GM12878 (cell line): ENCODE measurements around the gene SNX19. TPM values are rescaled to one million over a fixed set of nuclear protein-coding genes. Genes with fewer than 3 reads are reported as not detected.

Experiments used
- ATAC-seq: fragments of 200-7000 bp; cut with Tn5 transposase; 3 replicates; pipeline ENCODE4 v1.9.1; 2020; ENCODE audit warnings: mild to moderate bottlenecking, moderate library complexity
- BruUV-seq: library from RNA; stranded (reverse); fragments of 400-500 nt; replicated peaks from 2 replicates; lab custom pipeline; 2021; lab: Mats Ljungman, UMichigan
- CTCF ChIA-PET: fragments of 300-600 bp; sonication (Branson Sonifier 250); formaldehyde crosslinking; extraction: SDS; loops from one replicate; lab custom pipeline; 2021; ENCODE audit warnings: inconsistent platforms; lab: Yijun Ruan, JAX
- POLR2A ChIA-PET: fragments of 350-600 bp; formaldehyde crosslinking; extraction: SDS; loops from one replicate; lab custom pipeline; 2021; ENCODE audit warnings: inconsistent platforms; lab: Charles Lee
- RAD21 ChIA-PET: fragments of 300-600 bp; sonication (Branson Sonifier 250); formaldehyde crosslinking; loops from one replicate; lab custom pipeline; 2023; ENCODE audit warnings: antibody characterized with exemption; ENCODE audit not compliant: unreplicated experiment; lab: Charles Lee
- SMC1A ChIA-PET: fragments of 300-600 bp; sonication (Branson Sonifier 250); formaldehyde crosslinking; loops from one replicate; lab custom pipeline; 2023; ENCODE audit not compliant: unreplicated experiment, uncharacterized antibody; lab: Charles Lee
- DNase-seq: peaks from one replicate; pipeline ENCODE4 v3.0.0-alpha.2; 2011; ENCODE audit warnings: low read depth, low spot score
- FAIRE-seq: peaks from 3 replicates; lab custom pipeline; 2011; peaks lifted over from hg19 to GRCh38; lab: Jason Lieb, UNC
- H2AFZ ChIP-seq: 2 replicates; pipeline ENCODE4 v1.6.0; 2011; ENCODE audit warnings: low read depth, low read length, control low read depth; ENCODE audit not compliant: control insufficient read depth
- H3K27ac ChIP-seq: 2 replicates; pipeline ENCODE4 v1.5.1; 2011; ENCODE audit warnings: control low read depth; ENCODE audit not compliant: control insufficient read depth, insufficient read depth
- H3K27me3 ChIP-seq, 2 experiments: replicated peaks in 1 of 2; 2 replicates each; pipeline versions ENCODE4 v1.6.0 to v1.6.1; 2011; ENCODE audit warnings: low read length in 1 of 2; ENCODE audit not compliant: control insufficient read depth in 2 of 2, insufficient read depth in 2 of 2
- H3K36me3 ChIP-seq, 2 experiments: 2 replicates each; pipeline ENCODE4 v1.5.1; 2011; ENCODE audit warnings: low read length in 1 of 2; ENCODE audit not compliant: control insufficient read depth in 2 of 2, insufficient read depth in 2 of 2
- H3K4me1 ChIP-seq: 2 replicates; pipeline ENCODE4 v1.6.1; 2011; ENCODE audit warnings: mild to moderate bottlenecking, low read length, moderate library complexity, mixed read lengths; ENCODE audit not compliant: control insufficient read depth, insufficient read depth
- H3K4me2 ChIP-seq: 2 replicates; pipeline ENCODE4 v1.6.0; 2011; ENCODE audit warnings: control low read depth; ENCODE audit not compliant: control insufficient read depth, insufficient read depth
- H3K4me3 ChIP-seq: fragments of 200-600 bp; sonication (generic); 2 replicates; pipeline ENCODE4 v1.5.1; 2016
- H3K79me2 ChIP-seq: 2 replicates; pipeline ENCODE4 v1.6.0; 2011; ENCODE audit warnings: low read length; ENCODE audit not compliant: control insufficient read depth, insufficient read depth
- H3K9ac ChIP-seq: 2 replicates; pipeline ENCODE4 v1.8.0; 2011; ENCODE audit warnings: low read length, control low read depth, mixed read lengths; ENCODE audit not compliant: control insufficient read depth, insufficient read depth
- H3K9me3 ChIP-seq: replicated peaks from 3 replicates; pipeline ENCODE4 v1.5.1; 2011; ENCODE audit warnings: mild to moderate bottlenecking, low read length; ENCODE audit not compliant: control insufficient read depth, insufficient read depth
- H4K20me1 ChIP-seq: 2 replicates; pipeline ENCODE4 v1.6.0; 2011; ENCODE audit not compliant: control insufficient read depth, insufficient read depth
- ETV6 ChIP-seq, 2 experiments: fragments of 450-650 bp in 1 of 2; IDR thresholded peaks in 1 of 2; conservative IDR thresholded peaks in 1 of 2; 2 replicates each; pipeline ENCODE4 v1.6.1; 2014; ENCODE audit warnings: antibody characterized with exemption in 1 of 2, borderline replicate concordance in 1 of 2, low read depth in 1 of 2, mild to moderate bottlenecking in 1 of 2, moderate library complexity in 1 of 2
- KLF5 ChIP-seq: fragments of 450-650 bp; IDR thresholded peaks from 2 replicates; pipeline ENCODE4 v1.6.1; 2014; ENCODE audit warnings: mild to moderate bottlenecking; ENCODE audit not compliant: partially characterized antibody
- LARP7 ChIP-seq: fragments of 450-650 bp; IDR thresholded peaks from 2 replicates; pipeline ENCODE4 v1.6.1; 2017; ENCODE audit warnings: mild to moderate bottlenecking
- MYB ChIP-seq: fragments of 150-350 bp; IDR thresholded peaks from 2 replicates; pipeline ENCODE4 v1.6.1; 2014; ENCODE audit warnings: mild to moderate bottlenecking, low read depth, low read length, borderline replicate concordance
- TCF7 ChIP-seq: IDR thresholded peaks from 2 replicates; pipeline ENCODE4 v1.6.1; 2014; ENCODE audit warnings: antibody characterized with exemption, borderline replicate concordance
- ZNF207 ChIP-seq: fragments of 450-650 bp; IDR thresholded peaks from 2 replicates; pipeline ENCODE4 v1.6.1; 2014; ENCODE audit warnings: antibody characterized with exemption, mild to moderate bottlenecking, borderline replicate concordance
- ZZZ3 ChIP-seq: IDR thresholded peaks from 2 replicates; pipeline ENCODE4 v1.6.1; 2011; ENCODE audit warnings: low read depth; ENCODE audit not compliant: control insufficient read depth, insufficient read length
- WGBS: methylation state at CpG from one replicate; pipeline ENCODE4 v1.1.6; 2016; ENCODE audit warnings: low lambda C conversion rate; ENCODE audit not compliant: insufficient replicate concordance, insufficient coverage; ENCODE audit errors: missing lambda C conversion rate; 5-methylcytosine and 5-hydroxymethylcytosine counted together
- in situ Hi-C: fragments of 300-500 bp; cut with MboI; formaldehyde crosslinking; loops from 9 replicates; pipeline ENCODE4 v1.14.3; 2018; ENCODE audit warnings: mixed read lengths
- intact Hi-C: fragments of 100-400 bp; cut with micrococcal nuclease; formaldehyde crosslinking; loops from one replicate; pipeline ENCODE4 v1.14.2; 2022; ENCODE audit not compliant: unreplicated experiment
- polyA plus RNA-seq, 11 experiments: library from polyadenylated mRNA; depleted of rRNA in 4 of 11; unstranded in 6 of 11; stranded (reverse) in 5 of 11; fragments of >200 nt; fragmentation: Nextera tagmentation in 4 of 11; fragmentation: Illumina TruSeq in 1 of 11; extraction: Ambion mirVana in 4 of 11; extraction: Trizol in 1 of 11; gene quantifications; 1 replicate in 1 of 11; 2 replicates in 10 of 11; pipeline versions ENCODE4 v1.2.1 to v1.2.3, GENCODE V29; 2011 to 2016; ENCODE audit warnings: inconsistent platforms in 2 of 11, missing spikeins in 2 of 11, low read depth in 1 of 11
- total RNA-seq, 4 experiments: library from RNA; depleted of rRNA in 3 of 4; stranded (reverse); fragments of >200 nt in 3 of 4; fragmentation: Illumina TruSeq in 1 of 4; extraction: Trizol in 1 of 4; gene quantifications; 2 replicates each; pipeline versions ENCODE4 v1.2.1 to v1.2.3, GENCODE V29; 2013 to 2021
- TF ChIP-seq, protein P1 (sequence below): IDR thresholded peaks from 2 replicates; pipeline ENCODE4 v1.6.1; 2012; ENCODE audit warnings: low read depth, low read length, improper control_type of control experiment
- TF ChIP-seq, protein P2 (sequence below): fragments of 450-650 bp; IDR thresholded peaks from 2 replicates; pipeline ENCODE4 v1.6.1; 2017; ENCODE audit warnings: borderline replicate concordance
- TF ChIP-seq, protein P3 (sequence below): fragments of 450-650 bp; IDR thresholded peaks from 2 replicates; pipeline ENCODE4 v1.6.1; 2014; ENCODE audit warnings: mild to moderate bottlenecking
- TF ChIP-seq, protein P4 (sequence below): fragments of 150-350 bp; IDR thresholded peaks from 2 replicates; pipeline ENCODE4 v1.6.1; 2016; ENCODE audit warnings: low read depth, low read length

The SNX19 gene
- total and polyA plus RNA-seq, 10 of the 15 experiments (the other 5 are each of a cell fraction or from before 2014, with no cell fraction given): 3.0 to 46.9 (median 30.4) TPM

DNA sequence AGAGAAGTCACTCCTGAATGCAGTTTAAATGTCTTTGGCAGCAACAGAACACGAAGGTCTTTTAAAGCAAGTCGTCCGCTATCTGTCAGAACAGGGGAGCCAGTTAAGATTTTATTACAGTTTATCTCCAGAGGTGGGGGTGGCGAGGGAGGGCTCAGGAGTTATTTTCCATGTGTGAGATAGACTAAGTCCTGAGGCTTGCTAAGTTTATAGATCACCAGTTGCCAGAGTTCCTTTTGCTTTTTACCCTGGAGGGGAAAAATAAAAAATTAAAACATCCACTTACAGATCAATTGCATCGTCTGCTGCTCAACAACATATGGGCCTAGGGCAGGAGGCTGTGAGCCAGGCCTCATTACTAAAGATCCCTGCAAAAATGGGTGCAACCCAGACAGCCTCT lies 90.7 kb downstream of the SNX19 start:
- Histone ChIP-seq H3K79me2 (no peaks in the 10 kb centered on the region), H3K9ac (no peak overlapping the region), H3K9me3 (no peaks in the 10 kb centered on the region), H3K27ac (no peak overlapping the region), H3K4me1 (no peaks in the 10 kb centered on the region), H2AFZ (no peak overlapping the region), H3K4me2 (no peak overlapping the region), H3K4me3 (no peak overlapping the region), H3K27me3 (peaks cover under 1 to 5% of the 10 kb centered on the region in 2 experiments; a peak in 3 of 4 replicates), H3K36me3 (no peaks in the 10 kb centered on the region), H4K20me1 (no peaks in the 10 kb centered on the region)
- ChIA-PET CTCF (interaction anchor here (2.0 to 4.3 kb wide), 3 partner anchors 388 to 394 kb away, joined by 8 to 17 read pairs (median 9); no protein-coding TSS in a partner anchor), POLR2A (no interaction called here), SMC1A (interaction anchor here (1.1 to 2.1 kb wide), 2 partner anchors 9 to 36 kb away, joined by 3 to 4 read pairs; no protein-coding TSS in a partner anchor), RAD21 (interaction anchor here (1.2 kb wide), 1 partner anchor 37 kb away, joined by 3 read pairs; no protein-coding TSS in a partner anchor)
- no peak for FAIRE-seq
- 26% methylated on average over 5 of the region's 5 CpGs for WGBS
- BruUV-seq: no TSS peak
- in situ Hi-C loops (no loop called here), intact Hi-C loops (no loop called here)
- no peak for ATAC-seq
- no peak for DNase-seq
- TF ChIP-seq MYB (no peak), TCF7 (no peak), LARP7 (no peak), ZNF207 (no peak), KLF5 (no peak), ETV6 (conservative IDR thresholded peaks at IDR 0.05 in 1 of 2, IDR thresholded peaks at IDR 0.05 in 1 of 2; ENCODE audit: borderline replicate concordance in 1 of 2, low read depth in 1 of 2) (no peak), ZZZ3 (no peak)
- TF ChIP-seq, protein P1, sequence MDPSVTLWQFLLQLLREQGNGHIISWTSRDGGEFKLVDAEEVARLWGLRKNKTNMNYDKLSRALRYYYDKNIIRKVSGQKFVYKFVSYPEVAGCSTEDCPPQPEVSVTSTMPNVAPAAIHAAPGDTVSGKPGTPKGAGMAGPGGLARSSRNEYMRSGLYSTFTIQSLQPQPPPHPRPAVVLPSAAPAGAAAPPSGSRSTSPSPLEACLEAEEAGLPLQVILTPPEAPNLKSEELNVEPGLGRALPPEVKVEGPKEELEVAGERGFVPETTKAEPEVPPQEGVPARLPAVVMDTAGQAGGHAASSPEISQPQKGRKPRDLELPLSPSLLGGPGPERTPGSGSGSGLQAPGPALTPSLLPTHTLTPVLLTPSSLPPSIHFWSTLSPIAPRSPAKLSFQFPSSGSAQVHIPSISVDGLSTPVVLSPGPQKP: no peak
- TF ChIP-seq, protein P2, sequence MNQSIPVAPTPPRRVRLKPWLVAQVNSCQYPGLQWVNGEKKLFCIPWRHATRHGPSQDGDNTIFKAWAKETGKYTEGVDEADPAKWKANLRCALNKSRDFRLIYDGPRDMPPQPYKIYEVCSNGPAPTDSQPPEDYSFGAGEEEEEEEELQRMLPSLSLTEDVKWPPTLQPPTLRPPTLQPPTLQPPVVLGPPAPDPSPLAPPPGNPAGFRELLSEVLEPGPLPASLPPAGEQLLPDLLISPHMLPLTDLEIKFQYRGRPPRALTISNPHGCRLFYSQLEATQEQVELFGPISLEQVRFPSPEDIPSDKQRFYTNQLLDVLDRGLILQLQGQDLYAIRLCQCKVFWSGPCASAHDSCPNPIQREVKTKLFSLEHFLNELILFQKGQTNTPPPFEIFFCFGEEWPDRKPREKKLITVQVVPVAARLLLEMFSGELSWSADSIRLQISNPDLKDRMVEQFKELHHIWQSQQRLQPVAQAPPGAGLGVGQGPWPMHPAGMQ: no peak
- TF ChIP-seq, protein P3, sequence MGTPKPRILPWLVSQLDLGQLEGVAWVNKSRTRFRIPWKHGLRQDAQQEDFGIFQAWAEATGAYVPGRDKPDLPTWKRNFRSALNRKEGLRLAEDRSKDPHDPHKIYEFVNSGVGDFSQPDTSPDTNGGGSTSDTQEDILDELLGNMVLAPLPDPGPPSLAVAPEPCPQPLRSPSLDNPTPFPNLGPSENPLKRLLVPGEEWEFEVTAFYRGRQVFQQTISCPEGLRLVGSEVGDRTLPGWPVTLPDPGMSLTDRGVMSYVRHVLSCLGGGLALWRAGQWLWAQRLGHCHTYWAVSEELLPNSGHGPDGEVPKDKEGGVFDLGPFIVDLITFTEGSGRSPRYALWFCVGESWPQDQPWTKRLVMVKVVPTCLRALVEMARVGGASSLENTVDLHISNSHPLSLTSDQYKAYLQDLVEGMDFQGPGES: no peak
- TF ChIP-seq, protein P4, sequence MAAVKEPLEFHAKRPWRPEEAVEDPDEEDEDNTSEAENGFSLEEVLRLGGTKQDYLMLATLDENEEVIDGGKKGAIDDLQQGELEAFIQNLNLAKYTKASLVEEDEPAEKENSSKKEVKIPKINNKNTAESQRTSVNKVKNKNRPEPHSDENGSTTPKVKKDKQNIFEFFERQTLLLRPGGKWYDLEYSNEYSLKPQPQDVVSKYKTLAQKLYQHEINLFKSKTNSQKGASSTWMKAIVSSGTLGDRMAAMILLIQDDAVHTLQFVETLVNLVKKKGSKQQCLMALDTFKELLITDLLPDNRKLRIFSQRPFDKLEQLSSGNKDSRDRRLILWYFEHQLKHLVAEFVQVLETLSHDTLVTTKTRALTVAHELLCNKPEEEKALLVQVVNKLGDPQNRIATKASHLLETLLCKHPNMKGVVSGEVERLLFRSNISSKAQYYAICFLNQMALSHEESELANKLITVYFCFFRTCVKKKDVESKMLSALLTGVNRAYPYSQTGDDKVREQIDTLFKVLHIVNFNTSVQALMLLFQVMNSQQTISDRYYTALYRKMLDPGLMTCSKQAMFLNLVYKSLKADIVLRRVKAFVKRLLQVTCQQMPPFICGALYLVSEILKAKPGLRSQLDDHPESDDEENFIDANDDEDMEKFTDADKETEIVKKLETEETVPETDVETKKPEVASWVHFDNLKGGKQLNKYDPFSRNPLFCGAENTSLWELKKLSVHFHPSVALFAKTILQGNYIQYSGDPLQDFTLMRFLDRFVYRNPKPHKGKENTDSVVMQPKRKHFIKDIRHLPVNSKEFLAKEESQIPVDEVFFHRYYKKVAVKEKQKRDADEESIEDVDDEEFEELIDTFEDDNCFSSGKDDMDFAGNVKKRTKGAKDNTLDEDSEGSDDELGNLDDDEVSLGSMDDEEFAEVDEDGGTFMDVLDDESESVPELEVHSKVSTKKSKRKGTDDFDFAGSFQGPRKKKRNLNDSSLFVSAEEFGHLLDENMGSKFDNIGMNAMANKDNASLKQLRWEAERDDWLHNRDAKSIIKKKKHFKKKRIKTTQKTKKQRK: no peak
